22Rv1 (cell line): Measurements from ENCODE around the gene NEK4.

Experiments
- CTCF ChIP-seq: fragments of 450-650 bp; IDR thresholded peaks from 2 replicates; pipeline ENCODE4 v1.5.1; 2017; ENCODE audit warnings: mild to moderate bottlenecking
- ZFX ChIP-seq: fragments of 450-650 bp; IDR thresholded peaks from 2 replicates; pipeline ENCODE4 v1.6.1; 2017; ENCODE audit warnings: antibody characterized with exemption, borderline replicate concordance

GRCh38 chr3:52786330-52787215, 15.8 kb upstream of the NEK4 start:
- TF ChIP-seq CTCF = no peak
- no peak for TF ChIP-seq ZFX
